HepG2 (cell line): ENCODE results near the gene TRIM7. TPM values are rescaled to one million over a fixed set of nuclear protein-coding genes. Genes with fewer than 3 reads are reported as not detected.

Experiments used
- ATAD3A ChIP-seq: sonication (generic); formaldehyde crosslinking; IDR thresholded peaks from 2 replicates; pipeline ENCODE4 v1.4.0; 2020; ENCODE audit warnings: missing genetic modification reagents
- CCAR2 ChIP-seq: fragments of 200-400 bp; formaldehyde crosslinking; optimal IDR thresholded peaks from 2 replicates; pipeline ENCODE3; 2018; ENCODE audit warnings: low read depth, mild to moderate bottlenecking, low read length, moderate library complexity
- CENPX ChIP-seq: sonication (generic); formaldehyde crosslinking; IDR thresholded peaks from 2 replicates; pipeline ENCODE4 v1.9.0; 2021; ENCODE audit warnings: mild to moderate bottlenecking, missing genetic modification reagents, moderate library complexity
- HNF1B ChIP-seq: sonication (generic); formaldehyde crosslinking; IDR thresholded peaks from 2 replicates; pipeline ENCODE4 v1.5.1; 2020; ENCODE audit warnings: mild to moderate bottlenecking, moderate library complexity, missing genetic modification reagents
- JUNB ChIP-seq: sonication (generic); formaldehyde crosslinking; IDR thresholded peaks from 2 replicates; pipeline ENCODE4 v1.8.0; 2022; ENCODE audit warnings: missing genetic modification reagents, mild to moderate bottlenecking, borderline replicate concordance
- MTERF4 ChIP-seq: sonication (generic); formaldehyde crosslinking; IDR thresholded peaks from 2 replicates; pipeline ENCODE4 v1.8.0; 2023; ENCODE audit warnings: mild to moderate bottlenecking, missing genetic modification reagents
- NKX3-1 ChIP-seq: sonication (generic); formaldehyde crosslinking; IDR thresholded peaks from 2 replicates; pipeline ENCODE4 v1.5.0; 2020; ENCODE audit warnings: missing genetic modification reagents
- PBX2 ChIP-seq: IDR thresholded peaks from 2 replicates; pipeline ENCODE4 v1.6.1; 2016; ENCODE audit warnings: control low read depth
- PBX3 ChIP-seq: sonication (generic); formaldehyde crosslinking; IDR thresholded peaks from 2 replicates; pipeline ENCODE4 v1.8.1; 2023; ENCODE audit warnings: missing genetic modification reagents, inconsistent platforms, borderline replicate concordance
- PHF8 ChIP-seq: sonication (generic); formaldehyde crosslinking; IDR thresholded peaks from 2 replicates; pipeline ENCODE4 v1.5.0; 2020; ENCODE audit warnings: missing genetic modification reagents
- PLSCR1 ChIP-seq: sonication (generic); formaldehyde crosslinking; IDR thresholded peaks from 2 replicates; pipeline ENCODE4 v1.5.0; 2020; ENCODE audit warnings: missing genetic modification reagents, mild to moderate bottlenecking, borderline replicate concordance
- SNAPC4 ChIP-seq: sonication (generic); formaldehyde crosslinking; IDR thresholded peaks from 2 replicates; pipeline ENCODE4 v1.4.0; 2020; ENCODE audit warnings: mild to moderate bottlenecking, missing genetic modification reagents
- TFAP4 ChIP-seq: sonication (generic); IDR thresholded peaks from 2 replicates; pipeline ENCODE4 v1.6.1; 2016; ENCODE audit warnings: low read depth, borderline replicate concordance
- ZNF3 ChIP-seq: IDR thresholded peaks from 2 replicates; pipeline ENCODE4 v1.7.0; 2017; ENCODE audit warnings: inconsistent platforms
- ZNF430 ChIP-seq: sonication (generic); formaldehyde crosslinking; IDR thresholded peaks from 2 replicates; pipeline ENCODE4 v1.9.0; 2021; ENCODE audit warnings: mild to moderate bottlenecking, missing genetic modification reagents
- ZNF572 ChIP-seq: sonication (generic); formaldehyde crosslinking; IDR thresholded peaks from 2 replicates; pipeline ENCODE4 v1.5.1; 2020; ENCODE audit warnings: mild to moderate bottlenecking, missing genetic modification reagents
- ZNF713 ChIP-seq: sonication (generic); formaldehyde crosslinking; IDR thresholded peaks from 2 replicates; pipeline ENCODE4 v1.4.0; 2020; ENCODE audit warnings: mild to moderate bottlenecking, missing genetic modification reagents
- polyA plus RNA-seq, 8 experiments: library from polyadenylated mRNA; depleted of rRNA in 3 of 8; stranded (reverse) in 7 of 8; unstranded in 1 of 8; fragments of >200 nt; fragmentation: Illumina TruSeq in 4 of 8; extraction: Trizol in 4 of 8; gene quantifications; 2 replicates each; pipeline versions ENCODE4 v1.2.1 to v1.2.3, GENCODE V29; 2011 to 2016; ENCODE audit warnings: low read depth in 4 of 8, missing spikeins in 1 of 8, mixed read lengths in 1 of 8; ENCODE audit not compliant: insufficient read depth in 1 of 8
- total RNA-seq, 5 experiments: library from RNA; depleted of rRNA; stranded (reverse); fragments of >200 nt; fragmentation: Illumina TruSeq; extraction: Trizol; gene quantifications; 2 replicates each; pipeline ENCODE4 v1.2.3, GENCODE V29; 2016; ENCODE audit warnings: low read depth in 1 of 5

The TRIM7 gene
- total and polyA plus RNA-seq, 2 of the 13 experiments (the other 11 are each of a cell fraction or from before 2014, with no cell fraction given), result 0.13 TPM; not detected in 1

GRCh38 chr5:181191526-181192336 lies 13.3 kb downstream of the TRIM7 start (continued):
- TF ChIP-seq TFAP4, result peak; percentile 30; the same call in 1 of the 2 replicates
- no peak for TF ChIP-seq CENPX (CRISPR knock-in tag)
- no peak for TF ChIP-seq CCAR2
- peak; percentile 74; the same call in 1 of the 2 replicates for TF ChIP-seq MTERF4 (CRISPR knock-in tag)
- TF ChIP-seq JUNB (CRISPR knock-in tag), result no peak; the same call in 1 of the 2 replicates
- no peak for TF ChIP-seq ZNF3 (CRISPR knock-in tag)
- no peak; the same call in none of the 2 replicates for TF ChIP-seq PHF8 (CRISPR knock-in tag)
- no peak for TF ChIP-seq ZNF430 (CRISPR knock-in tag)
- no peak; the same call in 1 of the 2 replicates for TF ChIP-seq NKX3-1 (CRISPR knock-in tag)
- no peak for TF ChIP-seq ZNF572
- peak; percentile 29; the same call in 1 of the 2 replicates for TF ChIP-seq HNF1B (CRISPR knock-in tag)
- TF ChIP-seq ZNF713 (CRISPR knock-in tag), result no peak
- no peak for TF ChIP-seq SNAPC4 (CRISPR knock-in tag)
- no peak for TF ChIP-seq PBX3 (CRISPR knock-in tag)
- TF ChIP-seq PBX2 (CRISPR knock-in tag), result no peak
- TF ChIP-seq PLSCR1 (CRISPR knock-in tag), result no peak
- TF ChIP-seq ATAD3A (CRISPR knock-in tag), result no peak
